ENCODE measurements around the gene SMKR1.
"Not testable (repeated sequence)": the region's sequence is repeated elsewhere in the genome, so short reads cannot be mapped to it uniquely, and the experiment has no call there.

The SMKR1 gene

GRCh38 chr7:129515381-129515780 is 13.1 kb downstream of the SMKR1 start:
- TF ChIP-seq CTCF (IDR thresholded peaks at IDR 0.05; ENCODE audit: extremely low read depth, missing control alignments), result no peak

GRCh38 chr7:129517931-129518330 is 15.6 kb downstream of the SMKR1 start:
- DNase-seq (ENCODE audit: low spot score), result no peak

More at GRCh38 chr7:129515381-129515780, 13.1 kb downstream of the SMKR1 start:
- DNase-seq (ENCODE audit: low spot score), result no peak

DNA sequence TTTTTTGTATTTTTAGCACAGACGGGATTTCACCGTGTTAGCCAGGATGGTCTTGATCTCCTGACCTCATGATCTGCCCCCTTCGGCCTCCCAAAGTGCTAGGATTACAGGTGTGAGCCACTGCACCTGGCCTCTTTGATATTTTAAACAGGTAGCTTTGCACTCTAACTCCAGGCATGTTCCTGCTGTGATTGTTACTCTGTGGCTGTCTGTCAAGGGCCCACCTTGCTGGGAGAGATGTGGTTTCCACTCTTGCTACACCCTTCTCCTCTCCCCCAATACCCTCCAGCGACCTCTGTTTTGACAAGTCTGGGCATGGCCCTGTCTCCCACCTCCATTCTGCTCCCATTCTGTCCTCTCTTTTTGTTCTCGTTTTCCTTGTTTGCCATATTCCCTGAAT is 17.1 kb downstream of the SMKR1 start:
- TF ChIP-seq CTCF (IDR thresholded peaks at IDR 0.05; ENCODE audit: extremely low read depth, missing control alignments), result no peak
- DNase-seq (ENCODE audit: low spot score), result no peak

More at GRCh38 chr7:129517931-129518330, 15.6 kb downstream of the SMKR1 start:
- no peak for TF ChIP-seq CTCF (IDR thresholded peaks at IDR 0.05; ENCODE audit: extremely low read depth, missing control alignments)

DNA sequence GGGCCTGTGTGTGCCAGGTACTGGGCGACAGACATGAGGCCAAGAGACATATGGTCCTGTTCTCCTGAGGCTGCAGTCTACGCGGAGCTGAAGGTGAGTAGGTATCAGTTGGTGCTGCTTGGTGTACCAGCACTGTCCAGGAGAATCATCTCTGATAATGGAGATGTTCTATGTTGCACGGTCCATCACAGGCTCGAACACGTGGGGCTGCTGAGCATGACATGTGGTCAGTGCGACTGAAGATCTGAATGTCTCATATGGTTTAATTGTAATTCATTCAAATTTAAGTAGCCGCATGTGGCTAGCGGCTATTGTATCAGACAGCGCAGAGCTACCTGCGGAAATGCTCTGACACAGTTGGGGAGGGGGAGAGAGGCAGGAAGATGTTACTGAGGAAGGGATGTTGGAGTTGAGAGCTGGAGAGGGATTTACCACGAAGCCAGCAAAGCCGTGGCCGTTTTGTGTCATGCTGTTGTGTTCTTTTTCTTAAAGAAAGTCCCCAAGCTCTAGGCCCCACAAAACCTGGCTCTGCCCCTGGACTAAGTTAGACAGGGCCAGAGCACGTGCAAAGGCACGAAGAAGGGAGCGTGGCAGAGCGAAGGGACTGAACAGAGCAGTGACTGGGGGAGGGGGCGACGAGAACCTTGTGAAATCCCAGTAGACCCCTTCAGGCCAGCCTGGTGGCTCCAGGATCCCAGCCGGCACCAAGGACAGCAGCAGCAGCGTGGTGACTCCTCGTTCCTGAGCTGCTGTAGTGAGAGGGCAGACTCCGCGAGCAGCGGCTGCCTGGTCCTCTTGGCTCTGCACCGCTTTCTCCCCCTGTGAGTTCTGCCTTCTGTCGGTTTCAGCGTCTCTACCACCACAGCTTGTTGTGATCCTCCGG is 20.0 kb downstream of the SMKR1 start:
- DNase-seq (ENCODE audit: low spot score), result no peak
- TF ChIP-seq CTCF (IDR thresholded peaks at IDR 0.05; ENCODE audit: extremely low read depth, missing control alignments), result no peak

DNA sequence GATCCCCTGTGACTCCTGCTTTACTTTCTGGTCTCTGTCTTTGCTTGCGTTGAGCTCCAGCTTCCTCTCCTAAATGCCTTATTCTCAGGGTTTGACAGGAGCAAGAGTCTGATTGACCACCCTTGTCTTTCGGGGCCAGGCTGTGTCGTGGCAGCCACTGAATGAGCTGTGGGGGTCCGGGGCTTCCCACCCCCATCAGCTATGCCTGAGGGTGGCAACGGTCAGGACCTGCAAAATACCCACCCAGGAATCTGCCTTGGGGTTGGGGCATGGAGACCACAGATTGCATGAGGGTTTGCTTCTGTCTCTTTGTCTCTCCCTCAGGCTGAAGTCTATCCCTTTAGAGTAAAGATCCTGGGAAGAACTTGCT is 20.6 kb downstream of the SMKR1 start:
- no peak for TF ChIP-seq CTCF (IDR thresholded peaks at IDR 0.05; ENCODE audit: extremely low read depth, missing control alignments)
- no peak for DNase-seq (ENCODE audit: low spot score)

- no peak for TF ChIP-seq CTCF (IDR thresholded peaks at IDR 0.05; ENCODE audit: extremely low read depth, missing control alignments)
Measured at GRCh38 chr7:129523924-129524323, 21.6 kb downstream of the SMKR1 start.

GRCh38 chr7:129524405-129524804 is 22.1 kb downstream of the SMKR1 start:
- not testable (repeated sequence) for DNase-seq (ENCODE audit: low spot score)

More at GRCh38 chr7:129523924-129524323, 21.6 kb downstream of the SMKR1 start:
- DNase-seq (ENCODE audit: low spot score), result no peak

Measured in GM20000 (cell line).